HUES48 (cell line): ENCODE data around the gene GOLGA5.
"Not testable (repeated sequence)": the region's sequence is repeated elsewhere in the genome, so short reads cannot be mapped to it uniquely, and the experiment has no call there.

Experiments
- H3K27ac ChIP-seq: one replicate; pipeline ENCODE4 v1.7.0; 2013; ENCODE audit warnings: low read depth, low read length, inconsistent platforms
- H3K27me3 ChIP-seq: 2 replicates; pipeline ENCODE4 v1.6.1; 2013; ENCODE audit warnings: mild to moderate bottlenecking, low read length; ENCODE audit not compliant: control insufficient read depth, insufficient read depth
- H3K36me3 ChIP-seq: 2 replicates; pipeline ENCODE4 v1.6.1; 2013; ENCODE audit warnings: low read length; ENCODE audit not compliant: control insufficient read depth, insufficient read depth
- H3K4me1 ChIP-seq: 2 replicates; pipeline ENCODE4 v1.6.1; 2013; ENCODE audit warnings: mild to moderate bottlenecking, low read length; ENCODE audit not compliant: control insufficient read depth, insufficient read depth
- H3K4me3 ChIP-seq: 2 replicates; pipeline ENCODE4 v1.5.1; 2013; ENCODE audit warnings: mild to moderate bottlenecking, low read depth, low read length
- H3K9ac ChIP-seq: 2 replicates; pipeline ENCODE4 v1.6.1; 2013; ENCODE audit warnings: mild to moderate bottlenecking, low read depth, low read length, moderate library complexity
- H3K9me3 ChIP-seq: 2 replicates; pipeline ENCODE4 v1.6.1; 2013; ENCODE audit warnings: low read length; ENCODE audit not compliant: control insufficient read depth, insufficient read depth

GOLGA5 gene

GRCh38 chr14:92832137-92832700 lies 38.1 kb downstream of the GOLGA5 start:
- no peaks in the 10 kb centered on the region for H3K4me1 ChIP-seq
- no peaks in the 10 kb centered on the region for H3K27me3 ChIP-seq
- no peak overlapping the region for H3K27ac ChIP-seq
- H3K36me3 ChIP-seq: peaks cover 71% of the 10 kb centered on the region
- no peak overlapping the region for H3K9ac ChIP-seq
- no peaks in the 10 kb centered on the region for H3K9me3 ChIP-seq
- H3K4me3 ChIP-seq: no peak overlapping the region

- Histone ChIP-seq H3K27ac (no peak overlapping the region), H3K36me3 (peaks cover 41% of the 10 kb centered on the region), H3K4me1 (no peaks in the 10 kb centered on the region), H3K9me3 (no peaks in the 10 kb centered on the region), H3K9ac (no peak overlapping the region), H3K27me3 (no peaks in the 10 kb centered on the region), H3K4me3 (no peak overlapping the region)
These were observed 47.8 kb downstream of the GOLGA5 start for GRCh38 chr14:92841930-92842329.

DNA sequence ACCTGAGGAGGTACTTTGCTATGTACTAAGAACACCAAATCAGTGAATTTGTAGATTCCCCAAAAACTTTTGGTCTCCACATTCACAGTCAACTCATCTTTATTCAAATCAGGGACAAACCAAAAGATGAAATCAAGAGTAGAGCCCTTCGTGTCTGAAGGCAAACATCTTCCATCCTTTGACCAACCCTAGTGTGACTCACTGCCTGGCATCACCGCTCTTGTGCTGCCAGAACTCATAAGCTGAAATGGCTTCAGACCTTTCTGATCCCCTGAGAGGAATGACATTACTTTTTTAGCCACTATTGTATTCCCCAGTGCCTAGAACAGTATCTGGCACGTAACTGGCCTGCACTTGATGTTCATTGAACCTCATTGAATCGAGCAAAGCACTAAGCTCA lies 50.1 kb downstream of the GOLGA5 start:
- no peak overlapping the region for H3K27ac ChIP-seq
- no peaks in the 10 kb centered on the region for H3K4me1 ChIP-seq
- H3K9me3 ChIP-seq: no peaks in the 10 kb centered on the region
- no peak overlapping the region for H3K4me3 ChIP-seq
- no peaks in the 10 kb centered on the region for H3K27me3 ChIP-seq
- H3K9ac ChIP-seq: no peak overlapping the region
- H3K36me3 ChIP-seq: peaks cover 23% of the 10 kb centered on the region

- no peaks in the 10 kb centered on the region for H3K9me3 ChIP-seq
- H3K27ac ChIP-seq: no peak overlapping the region
- H3K27me3 ChIP-seq: no peaks in the 10 kb centered on the region
- no peak overlapping the region for H3K9ac ChIP-seq
- 0 out of 2 replicates have a peak, but pooled peaks cover 1% of the 10 kb centered on the region for H3K36me3 ChIP-seq
- H3K4me1 ChIP-seq: no peaks in the 10 kb centered on the region
- H3K4me3 ChIP-seq: no peak overlapping the region
These were observed 52.2 kb downstream of the GOLGA5 start for GRCh38 chr14:92846162-92846897.

DNA sequence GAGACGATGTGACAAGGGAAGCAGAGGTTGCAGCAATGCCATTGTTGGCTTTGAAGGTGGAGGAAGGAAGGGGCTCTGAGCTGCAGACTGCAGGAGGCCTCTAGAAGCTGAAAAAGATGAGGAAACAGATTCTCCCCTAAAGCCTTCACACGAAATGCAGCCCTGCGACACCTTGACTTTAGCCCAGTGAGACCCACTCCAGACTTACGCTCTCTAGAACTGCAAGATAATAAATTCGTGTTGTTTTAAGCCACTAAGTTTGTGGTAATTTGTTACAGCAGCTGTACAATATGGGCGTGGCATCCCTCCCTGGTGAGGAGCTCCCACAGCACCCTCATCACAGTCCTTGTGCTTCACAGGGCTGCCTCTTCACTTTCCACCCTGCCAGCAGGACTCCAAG lies 53.2 kb downstream of the GOLGA5 start:
- Histone ChIP-seq H3K36me3 (no peaks in the 10 kb centered on the region), H3K27ac (no peak overlapping the region), H3K9me3 (peaks cover 6% of the 10 kb centered on the region; the same call in 1 of the 2 replicates), H3K9ac (no peak overlapping the region), H3K4me3 (no peak overlapping the region), H3K4me1 (no peaks in the 10 kb centered on the region), H3K27me3 (no peaks in the 10 kb centered on the region)

- Histone ChIP-seq H3K27ac (no peak overlapping the region), H3K4me1 (no peaks in the 10 kb centered on the region)
These were observed 53.6 kb downstream of the GOLGA5 start for GRCh38 chr14:92847749-92848148.

GRCh38 chr14:92848887-92849286 lies 54.8 kb downstream of the GOLGA5 start:
- H3K4me3 ChIP-seq: no peak overlapping the region
- no peak overlapping the region for H3K9ac ChIP-seq
- peaks cover 6% of the 10 kb centered on the region; the same call in 1 of the 2 replicates for H3K9me3 ChIP-seq
- H3K27me3 ChIP-seq: no peaks in the 10 kb centered on the region
- H3K27ac ChIP-seq: no peak overlapping the region
- no peaks in the 10 kb centered on the region for H3K36me3 ChIP-seq
- no peaks in the 10 kb centered on the region for H3K4me1 ChIP-seq

More at GRCh38 chr14:92847749-92848148, 53.6 kb downstream of the GOLGA5 start:
- no peak overlapping the region for H3K9ac ChIP-seq
- H3K4me3 ChIP-seq: no peak overlapping the region
- H3K9me3 ChIP-seq: peaks cover 6% of the 10 kb centered on the region; the same call in 1 of the 2 replicates
- H3K27me3 ChIP-seq: no peaks in the 10 kb centered on the region
- H3K36me3 ChIP-seq: no peaks in the 10 kb centered on the region

DNA sequence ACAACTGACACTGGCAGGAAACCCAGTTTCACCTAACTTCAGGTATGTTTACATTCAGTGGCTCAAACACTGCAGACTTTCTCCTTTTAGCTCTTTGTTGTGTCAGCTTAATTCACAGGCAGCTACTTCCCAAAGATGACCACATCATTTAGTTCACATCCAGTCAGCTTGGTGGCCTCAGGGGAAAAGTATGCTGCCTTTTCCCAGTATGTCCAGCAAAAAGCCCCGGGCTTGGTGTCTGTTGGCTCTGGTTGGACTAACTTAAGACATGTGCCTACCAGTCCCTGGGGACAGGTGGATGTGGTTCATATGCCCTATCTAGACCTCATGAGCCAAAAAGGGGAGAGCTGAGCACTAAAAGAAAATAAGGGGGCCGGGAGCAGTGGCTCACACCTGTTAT lies 56.4 kb downstream of the GOLGA5 start:
- Histone ChIP-seq H3K9me3 (peaks cover 6% of the 10 kb centered on the region; the same call in 1 of the 2 replicates), H3K27me3 (no peaks in the 10 kb centered on the region), H3K4me3 (no peak overlapping the region), H3K9ac (no peak overlapping the region), H3K27ac (no peak overlapping the region), H3K4me1 (no peaks in the 10 kb centered on the region), H3K36me3 (no peaks in the 10 kb centered on the region)

- H3K27ac ChIP-seq, H3K4me3 ChIP-seq, H3K9ac ChIP-seq, H3K36me3 ChIP-seq, H3K4me1 ChIP-seq, H3K27me3 ChIP-seq, H3K9me3 ChIP-seq: not testable (repeated sequence)
These were observed 59.0 kb downstream of the GOLGA5 start for GRCh38 chr14:92853136-92853535.

GRCh38 chr14:92860049-92860840 lies 66.1 kb downstream of the GOLGA5 start:
- no peaks in the 10 kb centered on the region for H3K9me3 ChIP-seq
- no peak overlapping the region for H3K27ac ChIP-seq
- no peaks in the 10 kb centered on the region for H3K27me3 ChIP-seq
- no peak overlapping the region for H3K4me3 ChIP-seq
- H3K9ac ChIP-seq: no peak overlapping the region
- no peaks in the 10 kb centered on the region for H3K36me3 ChIP-seq
- H3K4me1 ChIP-seq: no peaks in the 10 kb centered on the region
